ENCODE data around the gene EFCAB5. TPM values are rescaled to one million over a fixed set of nuclear protein-coding genes. Genes with fewer than 3 reads are reported as not detected.

EFCAB5 gene
- total RNA-seq, 1 donor from 2014 or later, result 0.71 TPM

GRCh38 chr17:29911641-29912177 is 29.7 kb upstream of the EFCAB5 start:
- Histone ChIP-seq H3K27me3 (no peaks in the 10 kb centered on the region), H4K20me1 (ENCODE audit: low read depth) (no peaks in the 10 kb centered on the region), H3K36me3 (no peaks in the 10 kb centered on the region), H3F3A (ENCODE audit: low read depth) (no peaks in the 10 kb centered on the region), H3K4me1 (no peaks in the 10 kb centered on the region), H3K4me2 (no peak overlapping the region), H3K27ac (no peak overlapping the region), H3K9me3 (ENCODE audit: low read depth) (no peaks in the 10 kb centered on the region), H3K79me2 (ENCODE audit: low read depth) (peaks cover 34% of the 10 kb centered on the region), H3K4me3 (no peak overlapping the region), H2AFZ (replicated peaks) (no peak overlapping the region), H3K9ac (no peak overlapping the region)
- no peaks in the 10 kb centered on the region for H3K27me3 Mint-ChIP-seq (ENCODE audit: insufficient read depth, low read depth)
- H3K4me3 Mint-ChIP-seq, result no peak overlapping the region
- peaks cover 8% of the 10 kb centered on the region for H3K36me3 Mint-ChIP-seq
- peaks cover 10% of the 10 kb centered on the region for H3K4me1 Mint-ChIP-seq
- DNase-seq (ENCODE audit: low spot score), result no peak
- H3K27ac Mint-ChIP-seq, result no peak overlapping the region
- TF ChIP-seq EZH2 (IDR thresholded peaks at IDR 0.05), result no peak
- TF ChIP-seq CTCF (IDR thresholded peaks at IDR 0.05), result no peak
- no peak for TF ChIP-seq EZH2phosphoT487 (IDR thresholded peaks at IDR 0.05)
- peaks cover 6% of the 10 kb centered on the region for H3K9me3 Mint-ChIP-seq

GRCh38 chr17:29914819-29915537 is 26.5 kb upstream of the EFCAB5 start:
- Mint-ChIP-seq H3K36me3 (no peaks in the 10 kb centered on the region), H3K27me3 (ENCODE audit: insufficient read depth, low read depth) (no peaks in the 10 kb centered on the region), H3K27ac (no peak overlapping the region), H3K4me1 (peaks cover 10% of the 10 kb centered on the region), H3K4me3 (no peak overlapping the region), H3K9me3 (no peaks in the 10 kb centered on the region)
- Histone ChIP-seq H3K4me2 (no peak overlapping the region), H3K9me3 (ENCODE audit: low read depth) (no peaks in the 10 kb centered on the region), H2AFZ (replicated peaks) (no peak overlapping the region), H3F3A (ENCODE audit: low read depth) (no peaks in the 10 kb centered on the region), H4K20me1 (ENCODE audit: low read depth) (no peaks in the 10 kb centered on the region), H3K9ac (no peak overlapping the region), H3K4me1 (no peaks in the 10 kb centered on the region), H3K79me2 (ENCODE audit: low read depth) (peaks cover 16% of the 10 kb centered on the region), H3K36me3 (no peaks in the 10 kb centered on the region), H3K4me3 (no peak overlapping the region), H3K27me3 (no peaks in the 10 kb centered on the region), H3K27ac (no peak overlapping the region)
- no peak for DNase-seq (ENCODE audit: low spot score)
- TF ChIP-seq EZH2 (IDR thresholded peaks at IDR 0.05) (no peak), EZH2phosphoT487 (IDR thresholded peaks at IDR 0.05) (no peak), CTCF (IDR thresholded peaks at IDR 0.05) (no peak)

GRCh38 chr17:29918016-29918415 is 23.4 kb upstream of the EFCAB5 start:
- no peak for TF ChIP-seq CTCF (IDR thresholded peaks at IDR 0.05)
- no peak for TF ChIP-seq EZH2 (IDR thresholded peaks at IDR 0.05)
- TF ChIP-seq EZH2phosphoT487 (IDR thresholded peaks at IDR 0.05), result no peak
- no peak overlapping the region for H3K4me3 Mint-ChIP-seq
- no peaks in the 10 kb centered on the region for H4K20me1 ChIP-seq (ENCODE audit: low read depth)
- H3K4me1 Mint-ChIP-seq, result peaks cover 10% of the 10 kb centered on the region
- H3K36me3 Mint-ChIP-seq, result no peaks in the 10 kb centered on the region
- peaks cover 28% of the 10 kb centered on the region for H3K79me2 ChIP-seq (ENCODE audit: low read depth)
- H3K4me2 ChIP-seq, result no peak overlapping the region
- no peaks in the 10 kb centered on the region for H3K9me3 Mint-ChIP-seq
- H3K36me3 ChIP-seq, result no peaks in the 10 kb centered on the region
- H3K27ac Mint-ChIP-seq, result no peak overlapping the region
- H3K27me3 ChIP-seq, result no peaks in the 10 kb centered on the region
- peaks cover 3% of the 10 kb centered on the region for H3K9me3 ChIP-seq (ENCODE audit: low read depth)
- no peak for DNase-seq (ENCODE audit: low spot score)
- H3K27me3 Mint-ChIP-seq (ENCODE audit: insufficient read depth, low read depth), result no peaks in the 10 kb centered on the region
- no peak overlapping the region for H3K4me3 ChIP-seq
- H3K27ac ChIP-seq, result no peak overlapping the region
- H3K9ac ChIP-seq, result no peak overlapping the region
- no peaks in the 10 kb centered on the region for H3F3A ChIP-seq (ENCODE audit: low read depth)
- no peak overlapping the region for H2AFZ ChIP-seq (replicated peaks)
- no peaks in the 10 kb centered on the region for H3K4me1 ChIP-seq
